ENCODE results near the gene GJC2. TPM values are rescaled to one million over a fixed set of nuclear protein-coding genes. Genes with fewer than 3 reads are reported as not detected.
"Not testable (repeated sequence)": the region's sequence is repeated elsewhere in the genome, so short reads cannot be mapped to it uniquely, and the experiment has no call there.

GJC2 gene
- total RNA-seq, 1 donor from 2014 or later = 0.65 TPM

DNA sequence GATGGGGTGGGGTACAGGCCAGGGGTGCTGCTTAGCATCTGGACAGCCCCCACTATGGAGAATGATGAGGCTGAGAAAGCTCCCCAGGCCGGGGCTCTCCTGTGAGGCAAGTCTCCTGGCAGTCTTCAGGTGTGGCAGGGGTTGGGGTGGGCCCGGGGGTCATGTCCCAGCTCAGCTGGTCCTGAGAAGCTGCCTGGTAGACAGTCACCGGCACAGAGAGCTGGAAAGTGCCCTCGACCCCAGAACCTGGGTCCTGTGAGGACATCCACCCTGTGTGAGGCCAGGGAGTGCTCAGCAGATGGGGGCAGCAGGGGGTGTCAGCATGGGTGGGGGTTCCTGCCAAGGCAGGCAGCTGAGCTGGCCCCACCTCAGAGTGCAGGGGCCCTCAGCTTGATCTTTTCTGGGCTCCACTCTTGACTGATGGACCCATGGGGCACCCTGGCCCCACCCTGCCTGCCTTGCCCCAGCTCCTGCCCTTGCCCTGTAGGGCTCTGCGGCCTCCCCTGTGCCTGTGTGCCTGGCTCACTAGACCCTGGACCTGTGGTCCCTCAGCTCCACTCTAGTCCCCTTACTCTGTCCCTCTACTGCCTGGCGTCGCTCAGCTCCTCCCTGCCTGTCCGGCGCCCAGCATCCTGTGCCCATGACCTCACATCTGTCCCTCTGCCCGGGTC lies 21.6 kb downstream of the GJC2 start:
- Mint-ChIP-seq H3K4me3 (no peak overlapping the region), H3K9me3 (no peaks in the 10 kb centered on the region), H3K27ac (ENCODE audit: unreplicated experiment) (peak overlapping the region; percentile 86), H3K4me1 (peaks cover 11% of the 10 kb centered on the region), H3K36me3 (ENCODE audit: low read depth) (no peaks in the 10 kb centered on the region), H3K27me3 (ENCODE audit: low read depth) (no peaks in the 10 kb centered on the region)
- TF ChIP-seq, protein P1, sequence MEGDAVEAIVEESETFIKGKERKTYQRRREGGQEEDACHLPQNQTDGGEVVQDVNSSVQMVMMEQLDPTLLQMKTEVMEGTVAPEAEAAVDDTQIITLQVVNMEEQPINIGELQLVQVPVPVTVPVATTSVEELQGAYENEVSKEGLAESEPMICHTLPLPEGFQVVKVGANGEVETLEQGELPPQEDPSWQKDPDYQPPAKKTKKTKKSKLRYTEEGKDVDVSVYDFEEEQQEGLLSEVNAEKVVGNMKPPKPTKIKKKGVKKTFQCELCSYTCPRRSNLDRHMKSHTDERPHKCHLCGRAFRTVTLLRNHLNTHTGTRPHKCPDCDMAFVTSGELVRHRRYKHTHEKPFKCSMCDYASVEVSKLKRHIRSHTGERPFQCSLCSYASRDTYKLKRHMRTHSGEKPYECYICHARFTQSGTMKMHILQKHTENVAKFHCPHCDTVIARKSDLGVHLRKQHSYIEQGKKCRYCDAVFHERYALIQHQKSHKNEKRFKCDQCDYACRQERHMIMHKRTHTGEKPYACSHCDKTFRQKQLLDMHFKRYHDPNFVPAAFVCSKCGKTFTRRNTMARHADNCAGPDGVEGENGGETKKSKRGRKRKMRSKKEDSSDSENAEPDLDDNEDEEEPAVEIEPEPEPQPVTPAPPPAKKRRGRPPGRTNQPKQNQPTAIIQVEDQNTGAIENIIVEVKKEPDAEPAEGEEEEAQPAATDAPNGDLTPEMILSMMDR (conservative IDR thresholded peaks at IDR 0.05) = no peak
- DNase-seq (ENCODE audit: low read depth, low spot score) = no peak

DNA sequence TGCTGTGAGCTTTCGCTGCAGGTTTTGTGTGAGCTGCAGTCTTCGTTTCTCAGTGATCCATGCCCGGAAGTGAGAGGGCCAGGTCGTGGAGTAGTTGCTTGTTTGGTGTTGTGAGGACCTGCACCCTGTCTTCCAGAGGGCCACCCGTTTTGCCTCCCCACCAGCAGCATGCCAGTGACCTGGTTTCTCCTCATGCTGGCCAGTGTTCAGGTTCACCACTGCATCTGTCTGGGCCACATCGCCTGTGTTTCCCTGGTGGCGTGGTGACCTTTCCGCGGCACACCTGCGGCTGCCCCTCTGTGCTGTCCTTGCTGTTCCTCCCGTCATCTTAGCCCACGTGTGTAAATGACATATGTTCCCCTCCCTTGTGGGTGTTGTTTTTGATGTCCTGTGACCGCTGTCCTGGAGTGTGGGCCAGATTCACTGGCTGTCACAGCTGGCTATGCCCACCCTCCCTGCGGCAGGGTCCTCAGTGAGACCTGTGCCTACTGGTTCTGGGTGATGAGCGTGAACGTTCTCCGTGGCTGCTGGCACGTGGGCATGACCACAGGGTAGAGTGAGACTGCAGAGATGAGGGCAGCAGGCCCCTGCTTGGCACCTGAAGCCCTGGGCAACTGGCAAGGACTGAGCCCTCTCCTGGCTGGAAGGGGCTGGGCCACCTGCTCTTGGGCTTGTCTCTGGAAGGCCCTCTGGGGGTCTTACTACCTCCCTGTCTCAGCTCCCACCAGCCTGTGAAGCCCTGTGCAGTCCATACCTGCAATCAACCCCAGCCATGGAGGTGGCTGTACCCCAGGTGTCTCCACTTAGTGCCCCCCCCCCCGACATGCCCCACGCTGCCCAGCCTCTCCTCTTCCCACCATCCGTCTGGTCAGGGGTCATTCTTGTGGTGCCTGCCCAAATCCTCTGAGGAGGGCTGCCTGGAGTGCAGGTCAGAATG lies 23.1 kb downstream of the GJC2 start:
- H3K36me3 Mint-ChIP-seq (ENCODE audit: low read depth) = no peaks in the 10 kb centered on the region
- H3K9me3 Mint-ChIP-seq = no peaks in the 10 kb centered on the region
- no peaks in the 10 kb centered on the region for H3K27me3 Mint-ChIP-seq (ENCODE audit: low read depth)
- H3K4me3 Mint-ChIP-seq = no peak overlapping the region
- no peak for DNase-seq (ENCODE audit: low read depth, low spot score)
- TF ChIP-seq, protein P1 (conservative IDR thresholded peaks at IDR 0.05) = no peak
- peaks cover 1% of the 10 kb centered on the region for H3K4me1 Mint-ChIP-seq
- H3K27ac Mint-ChIP-seq (ENCODE audit: unreplicated experiment) = no peak overlapping the region

DNA sequence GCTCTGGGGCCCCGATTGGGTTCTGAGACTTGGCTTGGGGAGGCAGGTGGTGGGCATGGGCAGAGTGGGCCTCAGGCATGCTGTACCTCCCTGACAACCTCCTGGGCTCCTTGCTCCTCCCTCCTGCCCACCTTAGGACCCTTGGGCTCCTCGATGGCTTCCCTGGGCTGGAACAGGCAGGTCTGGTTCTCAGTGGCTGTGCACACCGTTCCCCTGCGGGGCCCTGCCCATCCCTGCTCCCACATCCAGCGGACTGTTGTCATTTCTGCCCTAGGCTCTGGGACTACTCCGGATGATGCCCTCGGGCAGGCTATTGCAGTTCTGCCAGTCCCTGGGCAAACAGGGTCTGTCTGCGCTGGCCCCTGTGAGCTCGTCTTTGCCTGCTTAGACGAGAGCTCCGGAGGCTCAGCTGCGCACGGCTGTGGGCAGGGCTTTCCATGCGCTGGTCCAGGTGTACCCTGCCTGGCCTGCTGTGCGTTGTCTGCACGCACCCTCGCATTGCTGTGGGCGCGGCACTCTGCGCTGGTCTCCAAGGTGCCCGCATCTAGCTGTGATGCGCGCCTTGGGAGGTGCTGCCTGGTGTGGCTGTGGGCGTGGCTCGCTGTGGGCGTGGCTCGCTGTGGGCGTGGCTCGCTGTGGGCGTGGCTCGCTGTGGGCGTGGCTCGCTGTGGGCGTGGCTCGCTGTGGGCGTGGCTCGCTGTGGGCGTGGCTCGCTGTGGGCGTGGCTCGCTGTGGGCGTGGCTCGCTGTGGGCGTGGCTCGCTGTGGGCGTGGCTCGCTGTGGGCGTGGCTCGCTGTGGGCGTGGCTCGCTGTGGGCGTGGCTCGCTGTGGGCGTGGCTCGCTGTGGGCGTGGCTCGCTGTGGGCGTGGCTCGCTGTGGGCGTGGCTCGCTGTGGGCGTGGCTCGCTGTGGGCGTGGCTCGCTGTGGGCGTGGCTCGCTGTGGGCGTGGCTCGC lies 24.1 kb downstream of the GJC2 start:
- H3K9me3 Mint-ChIP-seq; H3K27ac Mint-ChIP-seq (ENCODE audit: unreplicated experiment); DNase-seq (ENCODE audit: low read depth, low spot score); H3K27me3 Mint-ChIP-seq (ENCODE audit: low read depth); H3K36me3 Mint-ChIP-seq (ENCODE audit: low read depth); H3K4me3 Mint-ChIP-seq; H3K4me1 Mint-ChIP-seq: not testable (repeated sequence)

DNA sequence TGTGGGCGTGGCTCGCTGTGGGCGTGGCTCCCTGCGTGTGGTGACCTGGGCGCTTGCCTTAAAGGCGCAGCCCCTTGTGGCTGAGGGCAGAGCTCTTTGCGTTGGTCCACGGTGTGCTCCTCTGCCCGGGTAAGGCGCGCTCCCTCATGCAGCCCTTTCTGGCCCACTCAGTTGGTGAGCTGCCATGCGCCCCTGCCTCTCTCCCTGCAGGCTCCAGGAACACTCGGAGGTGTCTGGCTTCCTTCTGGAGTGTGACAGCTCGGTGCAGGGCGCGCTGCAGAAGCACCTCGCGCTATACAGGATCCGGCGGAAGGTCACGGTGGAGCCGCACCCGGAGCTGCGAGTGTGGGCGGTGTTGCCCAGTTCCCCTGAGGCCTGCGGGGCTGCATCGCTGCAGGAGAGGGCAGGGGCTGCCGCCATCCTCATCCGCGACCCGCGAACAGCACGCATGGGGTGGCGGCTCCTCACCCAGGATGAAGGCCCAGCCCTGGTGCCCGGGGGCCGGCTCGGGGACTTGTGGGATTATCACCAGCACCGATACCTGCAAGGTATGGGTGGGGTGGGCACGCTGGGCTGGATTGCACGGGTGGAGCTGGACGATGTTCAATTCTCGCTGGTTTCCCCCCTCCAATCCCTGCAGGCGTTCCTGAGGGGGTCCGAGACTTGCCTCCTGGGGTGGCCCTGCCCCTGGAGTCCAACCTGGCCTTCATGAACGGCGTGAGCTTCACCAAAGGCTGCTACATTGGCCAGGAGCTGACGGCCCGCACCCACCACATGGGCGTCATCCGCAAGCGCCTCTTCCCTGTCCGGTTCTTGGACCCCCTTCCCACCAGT lies 25.0 kb downstream of the GJC2 start:
- TF ChIP-seq, protein P1 (conservative IDR thresholded peaks at IDR 0.05) = no peak
- H3K27me3 Mint-ChIP-seq (ENCODE audit: low read depth) = no peaks in the 10 kb centered on the region
- DNase-seq (ENCODE audit: low read depth, low spot score) = no peak
- H3K36me3 Mint-ChIP-seq (ENCODE audit: low read depth) = no peaks in the 10 kb centered on the region
- H3K4me1 Mint-ChIP-seq = no peaks in the 10 kb centered on the region
- no peaks in the 10 kb centered on the region for H3K9me3 Mint-ChIP-seq
- no peak overlapping the region for H3K4me3 Mint-ChIP-seq
- H3K27ac Mint-ChIP-seq (ENCODE audit: unreplicated experiment) = no peak overlapping the region

DNA sequence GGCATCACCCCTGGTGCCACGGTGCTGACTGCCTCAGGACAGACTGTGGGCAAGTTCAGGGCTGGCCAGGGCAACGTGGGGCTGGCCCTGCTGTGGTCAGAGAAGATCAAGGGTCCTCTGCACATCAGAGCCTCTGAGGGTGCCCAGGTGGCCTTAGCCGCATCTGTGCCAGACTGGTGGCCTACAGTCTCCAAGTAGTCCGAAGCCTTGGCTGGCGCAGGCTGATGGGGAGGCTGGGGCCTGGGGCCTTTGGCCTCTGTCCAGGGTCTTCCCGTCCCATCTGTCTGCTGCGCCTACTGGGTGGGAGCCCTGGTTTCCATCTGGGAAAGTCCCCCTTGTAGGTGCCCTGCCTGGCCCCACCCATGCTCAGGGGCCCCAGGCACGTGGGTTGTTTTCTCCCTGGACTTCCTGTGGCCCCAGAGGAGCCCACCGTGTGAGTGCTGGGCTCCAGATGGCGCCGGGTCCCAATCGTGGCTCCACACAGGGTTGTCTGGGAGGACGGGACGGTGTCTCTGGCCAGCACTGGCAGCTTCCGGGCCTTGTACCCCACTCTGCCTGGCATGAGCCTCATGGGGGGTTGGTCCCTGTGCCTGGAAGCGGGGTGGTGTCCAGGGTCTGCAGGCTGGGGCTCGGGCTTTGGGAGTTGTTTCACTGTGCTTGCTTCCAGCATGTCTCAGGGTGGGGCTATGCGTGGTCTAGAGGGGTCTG lies 25.7 kb downstream of the GJC2 start:
- TF ChIP-seq, protein P1 (conservative IDR thresholded peaks at IDR 0.05) = no peak
- no peak overlapping the region for H3K4me3 Mint-ChIP-seq
- no peaks in the 10 kb centered on the region for H3K4me1 Mint-ChIP-seq
- H3K27me3 Mint-ChIP-seq (ENCODE audit: low read depth) = no peaks in the 10 kb centered on the region
- no peak overlapping the region for H3K27ac Mint-ChIP-seq (ENCODE audit: unreplicated experiment)
- DNase-seq (ENCODE audit: low read depth, low spot score) = no peak
- H3K36me3 Mint-ChIP-seq (ENCODE audit: low read depth) = no peaks in the 10 kb centered on the region
- no peaks in the 10 kb centered on the region for H3K9me3 Mint-ChIP-seq

Measured in neural crest cell (in vitro differentiated cells).